ENCODE data around the gene BDKRB2. TPM values are rescaled to one million over a fixed set of nuclear protein-coding genes. Genes with fewer than 3 reads are reported as not detected.
A peak's percentile ranks its signal among the peaks of the same experiment; 100 is the strongest.

Gene BDKRB2
- total and polyA plus RNA-seq, 2 experiments from 2014 or later: 0.14 to 0.21 TPM

DNA sequence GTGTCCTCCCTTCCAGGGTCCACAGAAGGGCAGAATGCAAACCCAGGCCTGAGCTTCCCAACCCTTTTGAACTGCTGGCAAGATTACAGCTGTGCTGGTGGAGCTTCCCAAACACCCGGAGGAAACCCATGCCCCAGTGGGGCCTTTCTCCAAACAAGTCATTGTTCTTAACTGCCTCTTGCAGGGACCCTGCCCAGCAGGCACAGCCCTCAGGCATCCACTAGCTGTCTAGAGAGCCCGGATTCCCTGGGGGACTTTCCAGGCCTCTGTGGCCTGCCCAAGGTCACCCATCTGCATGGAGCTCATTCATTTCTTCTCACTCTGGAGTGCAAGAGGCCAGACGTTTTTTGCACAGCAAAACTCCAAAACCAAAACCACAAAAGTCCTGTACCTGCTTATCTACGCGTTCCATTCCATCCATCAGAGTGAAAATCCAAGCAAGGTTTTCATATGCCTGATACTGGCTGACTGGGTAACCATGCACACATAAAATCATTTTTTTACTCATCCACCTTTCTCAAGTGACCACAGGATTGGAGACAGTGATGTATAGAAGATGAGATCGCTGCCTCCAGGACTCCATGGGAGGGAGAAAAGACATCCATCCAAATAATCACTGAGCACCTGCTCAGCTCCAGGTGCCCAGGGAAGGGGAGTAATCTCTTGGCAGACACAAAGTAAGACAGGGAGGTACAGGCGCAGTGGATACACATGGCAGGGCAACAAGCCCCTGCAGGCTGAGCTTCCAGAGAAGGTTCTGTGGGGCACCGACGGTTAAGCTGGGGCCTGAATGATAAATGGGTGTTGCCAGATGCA lies 17.2 kb upstream of the BDKRB2 start:
- Mint-ChIP-seq H3K4me3 (no peak overlapping the region), H3K4me1 (peaks cover 21% of the 10 kb centered on the region), H3K27me3 (ENCODE audit: insufficient read depth, low read depth, poor library complexity) (peaks cover 4% of the 10 kb centered on the region), H3K27ac (no peak overlapping the region), H3K36me3 (ENCODE audit: low read depth) (no peaks in the 10 kb centered on the region), H3K9me3 (no peaks in the 10 kb centered on the region)
- no peaks in the 10 kb centered on the region for H4K20me1 ChIP-seq (replicated peaks; ENCODE audit: insufficient read depth)
- H3K4me2 ChIP-seq: no peak overlapping the region
- no peaks in the 10 kb centered on the region for H3K27me3 ChIP-seq (ENCODE audit: insufficient read depth)
- TF ChIP-seq ZNF331 (CRISPR knock-in tag; IDR thresholded peaks at IDR 0.05; ENCODE audit: low read depth): no peak
- no peak for TF ChIP-seq EZH2 (IDR thresholded peaks at IDR 0.05; ENCODE audit: low read depth, unreplicated experiment)
- TF ChIP-seq, protein P1, sequence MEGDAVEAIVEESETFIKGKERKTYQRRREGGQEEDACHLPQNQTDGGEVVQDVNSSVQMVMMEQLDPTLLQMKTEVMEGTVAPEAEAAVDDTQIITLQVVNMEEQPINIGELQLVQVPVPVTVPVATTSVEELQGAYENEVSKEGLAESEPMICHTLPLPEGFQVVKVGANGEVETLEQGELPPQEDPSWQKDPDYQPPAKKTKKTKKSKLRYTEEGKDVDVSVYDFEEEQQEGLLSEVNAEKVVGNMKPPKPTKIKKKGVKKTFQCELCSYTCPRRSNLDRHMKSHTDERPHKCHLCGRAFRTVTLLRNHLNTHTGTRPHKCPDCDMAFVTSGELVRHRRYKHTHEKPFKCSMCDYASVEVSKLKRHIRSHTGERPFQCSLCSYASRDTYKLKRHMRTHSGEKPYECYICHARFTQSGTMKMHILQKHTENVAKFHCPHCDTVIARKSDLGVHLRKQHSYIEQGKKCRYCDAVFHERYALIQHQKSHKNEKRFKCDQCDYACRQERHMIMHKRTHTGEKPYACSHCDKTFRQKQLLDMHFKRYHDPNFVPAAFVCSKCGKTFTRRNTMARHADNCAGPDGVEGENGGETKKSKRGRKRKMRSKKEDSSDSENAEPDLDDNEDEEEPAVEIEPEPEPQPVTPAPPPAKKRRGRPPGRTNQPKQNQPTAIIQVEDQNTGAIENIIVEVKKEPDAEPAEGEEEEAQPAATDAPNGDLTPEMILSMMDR (conservative IDR thresholded peaks at IDR 0.05; ENCODE audit: low read depth in 2 of 2): no peak
- TF ChIP-seq NANOG (IDR thresholded peaks at IDR 0.05; ENCODE audit: borderline replicate concordance): no peak
- no peak for TF ChIP-seq POLR2AphosphoS5 (IDR thresholded peaks at IDR 0.05; ENCODE audit: low read depth)
- no peak for ATAC-seq
- no peak overlapping the region for H3K27ac ChIP-seq (ENCODE audit: low read depth)
- no peaks in the 10 kb centered on the region for H3F3A ChIP-seq (replicated peaks; ENCODE audit: low read depth)
- H3K4me1 ChIP-seq (ENCODE audit: insufficient read depth): peaks cover 12% of the 10 kb centered on the region
- DNase-seq (ENCODE audit: low spot score): no peak
- H2AFZ ChIP-seq: 0 out of 2 replicates have a peak overlapping the region, but pooled peaks have one; percentile 7
- H3K9me2 ChIP-seq (ENCODE audit: insufficient read depth): no peaks in the 10 kb centered on the region
- H3K79me2 ChIP-seq (replicated peaks; ENCODE audit: insufficient read depth): no peaks in the 10 kb centered on the region
- no peaks in the 10 kb centered on the region for H3K36me3 ChIP-seq (ENCODE audit: insufficient read depth)
- H3K4me3 ChIP-seq: no peak overlapping the region

DNA sequence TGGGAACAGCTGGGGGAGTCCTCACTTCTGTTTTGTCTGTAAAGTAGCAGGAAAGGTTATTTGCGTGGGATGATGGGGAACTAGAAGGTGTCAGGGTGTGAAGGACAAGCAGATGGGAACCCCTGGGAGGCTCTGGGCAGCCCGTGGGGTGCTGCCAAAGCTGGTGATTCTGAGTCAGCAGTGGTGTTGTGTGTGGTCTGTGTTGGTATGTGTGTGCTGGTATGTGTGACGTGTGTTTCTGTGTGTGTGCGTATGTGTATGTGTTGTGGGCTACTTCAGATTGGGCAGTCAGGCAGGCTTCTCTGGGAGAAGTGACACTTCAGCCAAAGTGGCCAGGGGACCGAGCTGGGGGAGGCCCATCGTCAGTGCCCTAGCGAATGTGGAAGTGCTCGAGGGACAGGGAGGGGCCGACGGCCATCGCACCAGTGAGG lies 15.3 kb upstream of the BDKRB2 start:
- no peak overlapping the region for H3K4me3 ChIP-seq
- no peak for ATAC-seq
- peaks cover 38% of the 10 kb centered on the region for H3K4me1 Mint-ChIP-seq
- H3K27me3 ChIP-seq (ENCODE audit: insufficient read depth): no peaks in the 10 kb centered on the region
- no peak overlapping the region for H3K4me2 ChIP-seq
- H3K9me2 ChIP-seq (ENCODE audit: insufficient read depth): no peaks in the 10 kb centered on the region
- DNase-seq (ENCODE audit: low spot score): no peak
- no peak overlapping the region for H3K4me3 Mint-ChIP-seq
- peaks cover 10% of the 10 kb centered on the region for H3K27me3 Mint-ChIP-seq (ENCODE audit: insufficient read depth, low read depth, poor library complexity)
- peak overlapping the region; percentile 23; the same call in 1 of the 2 replicates for H3K27ac Mint-ChIP-seq
- no peak overlapping the region for H2AFZ ChIP-seq
- no peaks in the 10 kb centered on the region for H3K79me2 ChIP-seq (replicated peaks; ENCODE audit: insufficient read depth)
- no peaks in the 10 kb centered on the region for H3K36me3 ChIP-seq (ENCODE audit: insufficient read depth)
- peaks cover 22% of the 10 kb centered on the region for H3K4me1 ChIP-seq (ENCODE audit: insufficient read depth)
- H3K36me3 Mint-ChIP-seq (ENCODE audit: low read depth): no peaks in the 10 kb centered on the region
- H3F3A ChIP-seq (replicated peaks; ENCODE audit: low read depth): no peaks in the 10 kb centered on the region
- no peak overlapping the region for H3K27ac ChIP-seq (ENCODE audit: low read depth)
- no peaks in the 10 kb centered on the region for H4K20me1 ChIP-seq (replicated peaks; ENCODE audit: insufficient read depth)
- no peaks in the 10 kb centered on the region; the same call in 2 of the 3 replicates for H3K9me3 Mint-ChIP-seq
- TF ChIP-seq, protein P1 (conservative IDR thresholded peaks at IDR 0.05; ENCODE audit: low read depth in 2 of 2): no peak
- TF ChIP-seq, protein P2, sequence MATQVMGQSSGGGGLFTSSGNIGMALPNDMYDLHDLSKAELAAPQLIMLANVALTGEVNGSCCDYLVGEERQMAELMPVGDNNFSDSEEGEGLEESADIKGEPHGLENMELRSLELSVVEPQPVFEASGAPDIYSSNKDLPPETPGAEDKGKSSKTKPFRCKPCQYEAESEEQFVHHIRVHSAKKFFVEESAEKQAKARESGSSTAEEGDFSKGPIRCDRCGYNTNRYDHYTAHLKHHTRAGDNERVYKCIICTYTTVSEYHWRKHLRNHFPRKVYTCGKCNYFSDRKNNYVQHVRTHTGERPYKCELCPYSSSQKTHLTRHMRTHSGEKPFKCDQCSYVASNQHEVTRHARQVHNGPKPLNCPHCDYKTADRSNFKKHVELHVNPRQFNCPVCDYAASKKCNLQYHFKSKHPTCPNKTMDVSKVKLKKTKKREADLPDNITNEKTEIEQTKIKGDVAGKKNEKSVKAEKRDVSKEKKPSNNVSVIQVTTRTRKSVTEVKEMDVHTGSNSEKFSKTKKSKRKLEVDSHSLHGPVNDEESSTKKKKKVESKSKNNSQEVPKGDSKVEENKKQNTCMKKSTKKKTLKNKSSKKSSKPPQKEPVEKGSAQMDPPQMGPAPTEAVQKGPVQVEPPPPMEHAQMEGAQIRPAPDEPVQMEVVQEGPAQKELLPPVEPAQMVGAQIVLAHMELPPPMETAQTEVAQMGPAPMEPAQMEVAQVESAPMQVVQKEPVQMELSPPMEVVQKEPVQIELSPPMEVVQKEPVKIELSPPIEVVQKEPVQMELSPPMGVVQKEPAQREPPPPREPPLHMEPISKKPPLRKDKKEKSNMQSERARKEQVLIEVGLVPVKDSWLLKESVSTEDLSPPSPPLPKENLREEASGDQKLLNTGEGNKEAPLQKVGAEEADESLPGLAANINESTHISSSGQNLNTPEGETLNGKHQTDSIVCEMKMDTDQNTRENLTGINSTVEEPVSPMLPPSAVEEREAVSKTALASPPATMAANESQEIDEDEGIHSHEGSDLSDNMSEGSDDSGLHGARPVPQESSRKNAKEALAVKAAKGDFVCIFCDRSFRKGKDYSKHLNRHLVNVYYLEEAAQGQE (IDR thresholded peaks at IDR 0.05; ENCODE audit: unreplicated experiment): no peak
- TF ChIP-seq ZNF331 (CRISPR knock-in tag; IDR thresholded peaks at IDR 0.05; ENCODE audit: low read depth) (no peak), CREB1 (CRISPR knock-in tag; IDR thresholded peaks at IDR 0.05; ENCODE audit: low read depth) (no peak), ZNF114 (CRISPR knock-in tag; IDR thresholded peaks at IDR 0.05) (no peak), POLR2AphosphoS5 (IDR thresholded peaks at IDR 0.05; ENCODE audit: low read depth) (no peak), JUNB (IDR thresholded peaks at IDR 0.05; ENCODE audit: unreplicated experiment) (no peak), STAT1 (IDR thresholded peaks at IDR 0.05; ENCODE audit: unreplicated experiment) (no peak), NANOG (IDR thresholded peaks at IDR 0.05; ENCODE audit: borderline replicate concordance) (no peak)
- TF ChIP-seq, protein P3, sequence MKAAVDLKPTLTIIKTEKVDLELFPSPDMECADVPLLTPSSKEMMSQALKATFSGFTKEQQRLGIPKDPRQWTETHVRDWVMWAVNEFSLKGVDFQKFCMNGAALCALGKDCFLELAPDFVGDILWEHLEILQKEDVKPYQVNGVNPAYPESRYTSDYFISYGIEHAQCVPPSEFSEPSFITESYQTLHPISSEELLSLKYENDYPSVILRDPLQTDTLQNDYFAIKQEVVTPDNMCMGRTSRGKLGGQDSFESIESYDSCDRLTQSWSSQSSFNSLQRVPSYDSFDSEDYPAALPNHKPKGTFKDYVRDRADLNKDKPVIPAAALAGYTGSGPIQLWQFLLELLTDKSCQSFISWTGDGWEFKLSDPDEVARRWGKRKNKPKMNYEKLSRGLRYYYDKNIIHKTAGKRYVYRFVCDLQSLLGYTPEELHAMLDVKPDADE (IDR thresholded peaks at IDR 0.05): no peak

Data from GM23338 (cell line).